Tibial artery (tissue), 4 donors: ENCODE data around the gene RALA.
A peak's percentile ranks its signal among the peaks of the same experiment; 100 is the strongest.

Experiments used
- DNase-seq, 2 donors: peaks; one replicate each; pipeline ENCODE4 v3.0.0-alpha.2; 2019
- H3K27ac ChIP-seq, 2 donors: fragments of 200-600 bp; sonication (generic) in 1 of 2; 1 replicate in 1 of 2; 2 replicates in 1 of 2; pipeline ENCODE4 v1.5.1; 2018 to 2019; ENCODE audit warnings: mild to moderate bottlenecking in 1 of 2
- H3K27me3 ChIP-seq, 2 donors: fragments of 200-600 bp; sonication (generic) in 1 of 2; one replicate each; pipeline versions ENCODE4 v1.5.1 to v1.6.0; 2016 to 2019
- H3K36me3 ChIP-seq, 3 donors: fragments of 200-600 bp; sonication (generic) in 2 of 3; one replicate each; pipeline ENCODE4 v1.5.1; 2016 to 2019; ENCODE audit warnings: mild to moderate bottlenecking in 2 of 3
- H3K4me1 ChIP-seq, 4 donors: fragments of 200-600 bp; sonication (generic) in 2 of 4; 1 replicate in 3 of 4; 2 replicates in 1 of 4; pipeline ENCODE4 v1.5.1; 2016 to 2019
- H3K4me3 ChIP-seq, 2 donors: fragments of 200-600 bp; sonication (generic) in 1 of 2; 1 replicate in 1 of 2; 2 replicates in 1 of 2; pipeline ENCODE4 v1.5.1; 2018 to 2019; ENCODE audit warnings: mild to moderate bottlenecking in 2 of 2
- H3K9me3 ChIP-seq, 3 donors: fragments of 200-600 bp; sonication (generic) in 1 of 3; one replicate each; pipeline ENCODE4 v1.5.1; 2016 to 2019
- intact Hi-C: fragments of 100-400 bp; cut with DNase I; formaldehyde crosslinking; loops from one replicate; pipeline ENCODE4 v1.15.0; 2023; ENCODE audit warnings: low total_unique reads
- TF ChIP-seq, protein P1 (sequence below), 2 experiments: fragments of 200-600 bp in 1 of 2; fragments of 450-650 bp in 1 of 2; IDR thresholded peaks; one replicate each; pipeline ENCODE4 v1.5.1; 2017 to 2019; ENCODE audit warnings: antibody characterized with exemption in 2 of 2, mild to moderate bottlenecking in 1 of 2, moderate library complexity in 1 of 2

RALA gene

DNA sequence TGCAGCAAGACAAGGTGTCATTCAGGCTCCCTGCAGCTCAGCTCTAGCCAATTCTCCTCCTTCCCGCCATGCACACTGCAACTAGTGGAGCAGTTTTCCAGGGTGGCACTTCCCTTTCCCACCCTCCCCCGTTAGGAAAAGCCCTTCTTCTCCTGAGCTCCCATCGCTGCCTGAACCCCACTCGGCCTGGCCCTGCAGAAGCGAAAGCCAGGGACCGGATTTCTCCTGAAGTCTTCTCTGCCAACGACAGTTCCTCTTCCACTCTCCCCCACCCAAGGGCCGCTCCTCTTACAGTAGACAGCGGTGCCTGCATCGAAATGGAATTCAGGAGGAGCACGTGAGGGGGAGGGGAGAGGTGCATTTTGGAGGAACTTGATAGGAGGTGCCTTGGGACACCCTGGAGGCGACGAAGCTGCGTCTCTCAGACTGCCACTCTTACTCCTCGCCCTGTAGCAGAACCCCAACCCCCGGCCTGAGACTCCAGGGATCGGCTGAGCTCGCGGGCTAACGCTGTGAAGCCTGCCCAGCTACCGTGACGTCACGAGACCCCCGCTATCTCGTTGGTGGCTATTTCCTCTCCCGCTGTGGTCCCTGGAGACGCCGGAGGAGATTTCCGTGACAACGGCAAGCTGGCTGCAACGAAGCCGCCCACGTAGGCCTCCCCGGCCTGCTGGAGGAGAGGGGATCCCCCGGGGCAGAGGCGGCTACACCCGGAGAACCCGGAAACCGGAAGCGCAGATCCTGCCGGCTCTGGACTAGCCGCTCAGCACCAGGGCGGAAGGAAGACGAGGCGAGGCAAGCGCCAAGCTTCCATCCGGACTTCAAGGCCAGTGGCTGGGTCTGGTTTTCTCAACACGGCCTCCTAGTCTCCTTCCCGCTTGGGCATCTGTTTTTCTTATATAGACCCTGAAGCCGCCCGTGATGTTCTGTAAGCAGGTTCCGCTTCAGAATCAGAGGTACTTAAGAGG is 109.7 kb downstream of the RALA start:
- Histone ChIP-seq H3K27me3 (no peaks in the 10 kb centered on the region), H3K4me1 (peaks cover 0 to 23% (median 17%) of the 10 kb centered on the region in 4 donors), H3K36me3 (no peaks in the 10 kb centered on the region), H3K4me3 (peak overlapping the region; percentile 60 to 69), H3K27ac (peak overlapping the region; percentile 78 to 79), H3K9me3 (no peaks in the 10 kb centered on the region)
- DNase-seq: peak; percentile 93 to 95
- TF ChIP-seq, protein P1, sequence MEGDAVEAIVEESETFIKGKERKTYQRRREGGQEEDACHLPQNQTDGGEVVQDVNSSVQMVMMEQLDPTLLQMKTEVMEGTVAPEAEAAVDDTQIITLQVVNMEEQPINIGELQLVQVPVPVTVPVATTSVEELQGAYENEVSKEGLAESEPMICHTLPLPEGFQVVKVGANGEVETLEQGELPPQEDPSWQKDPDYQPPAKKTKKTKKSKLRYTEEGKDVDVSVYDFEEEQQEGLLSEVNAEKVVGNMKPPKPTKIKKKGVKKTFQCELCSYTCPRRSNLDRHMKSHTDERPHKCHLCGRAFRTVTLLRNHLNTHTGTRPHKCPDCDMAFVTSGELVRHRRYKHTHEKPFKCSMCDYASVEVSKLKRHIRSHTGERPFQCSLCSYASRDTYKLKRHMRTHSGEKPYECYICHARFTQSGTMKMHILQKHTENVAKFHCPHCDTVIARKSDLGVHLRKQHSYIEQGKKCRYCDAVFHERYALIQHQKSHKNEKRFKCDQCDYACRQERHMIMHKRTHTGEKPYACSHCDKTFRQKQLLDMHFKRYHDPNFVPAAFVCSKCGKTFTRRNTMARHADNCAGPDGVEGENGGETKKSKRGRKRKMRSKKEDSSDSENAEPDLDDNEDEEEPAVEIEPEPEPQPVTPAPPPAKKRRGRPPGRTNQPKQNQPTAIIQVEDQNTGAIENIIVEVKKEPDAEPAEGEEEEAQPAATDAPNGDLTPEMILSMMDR (IDR thresholded peaks at IDR 0.05): peak in 1 of 2 experiments; percentile 6
- intact Hi-C loops: no loop called here

DNA sequence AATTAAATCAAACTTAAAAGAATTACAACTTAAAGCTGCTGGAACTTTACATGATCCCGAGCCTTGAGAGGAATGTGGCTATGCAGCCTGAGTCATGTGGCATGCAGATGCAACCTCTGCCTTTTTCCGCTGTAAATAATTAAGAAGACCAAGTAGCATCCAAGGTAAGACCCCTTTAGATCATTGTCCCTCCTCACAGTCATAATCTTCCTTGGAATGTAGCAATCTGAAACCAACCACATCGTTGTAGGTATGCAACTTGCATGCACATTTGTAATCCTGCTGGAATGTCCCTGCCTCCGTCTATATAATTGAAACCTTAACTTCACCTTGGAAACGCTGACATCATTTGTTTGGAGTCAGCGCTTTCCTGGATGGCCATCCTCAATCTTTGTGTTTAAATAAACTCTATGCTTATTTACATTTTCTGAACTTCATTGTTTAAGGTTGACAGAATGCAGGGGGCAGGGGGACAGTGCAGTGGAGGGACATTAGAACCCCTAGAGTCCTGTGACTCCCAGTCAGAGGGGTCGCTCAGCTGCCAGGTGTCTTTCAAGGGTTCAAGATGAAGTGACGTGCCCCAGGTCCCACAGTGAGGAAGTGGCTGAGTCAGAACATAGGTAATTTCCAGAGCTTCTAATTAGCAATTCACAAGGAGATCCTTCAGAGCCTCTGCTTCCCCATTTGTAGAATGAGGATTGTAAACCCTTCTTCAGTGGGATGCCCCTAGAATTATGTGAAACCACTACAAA is 110.7 kb downstream of the RALA start:
- H3K27ac ChIP-seq: peak overlapping the region; percentile 78 to 79
- H3K4me1 ChIP-seq: peaks cover 0 to 23% (median 17%) of the 10 kb centered on the region in 4 donors
- DNase-seq: no peak
- intact Hi-C loops: no loop called here
- TF ChIP-seq, protein P1 (IDR thresholded peaks at IDR 0.05): no peak
- no peaks in the 10 kb centered on the region for H3K9me3 ChIP-seq
- no peaks in the 10 kb centered on the region for H3K36me3 ChIP-seq
- no peaks in the 10 kb centered on the region for H3K27me3 ChIP-seq
- H3K4me3 ChIP-seq: peak overlapping the region; percentile 60 to 69

DNA sequence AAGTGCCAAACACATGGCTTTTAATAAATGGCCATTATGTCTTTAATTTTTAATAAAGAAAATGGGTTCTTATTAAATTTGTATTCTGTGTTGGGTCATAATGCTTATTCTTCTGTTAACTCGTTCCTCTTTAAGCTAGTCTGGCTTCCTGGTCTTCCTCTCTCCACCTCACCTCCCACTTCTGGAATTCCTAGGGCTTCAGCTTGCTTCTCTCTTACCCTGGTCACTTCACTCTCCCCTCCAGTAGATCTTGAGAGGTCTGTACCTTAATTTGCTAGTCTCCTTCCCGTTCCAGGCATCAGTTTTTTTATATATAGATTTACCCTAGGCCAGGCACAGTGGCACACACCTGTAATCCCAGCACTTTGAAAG is 111.2 kb downstream of the RALA start:
- intact Hi-C loops: no loop called here
- H3K27ac ChIP-seq: no peak overlapping the region
- H3K4me3 ChIP-seq: peak overlapping the region in 1 of 2 donors; percentile 69
- no peaks in the 10 kb centered on the region for H3K9me3 ChIP-seq
- DNase-seq: no peak
- no peaks in the 10 kb centered on the region for H3K27me3 ChIP-seq
- TF ChIP-seq, protein P1 (IDR thresholded peaks at IDR 0.05): no peak
- H3K36me3 ChIP-seq: no peaks in the 10 kb centered on the region
- H3K4me1 ChIP-seq: peaks cover 0 to 23% (median 17%) of the 10 kb centered on the region in 4 donors

DNA sequence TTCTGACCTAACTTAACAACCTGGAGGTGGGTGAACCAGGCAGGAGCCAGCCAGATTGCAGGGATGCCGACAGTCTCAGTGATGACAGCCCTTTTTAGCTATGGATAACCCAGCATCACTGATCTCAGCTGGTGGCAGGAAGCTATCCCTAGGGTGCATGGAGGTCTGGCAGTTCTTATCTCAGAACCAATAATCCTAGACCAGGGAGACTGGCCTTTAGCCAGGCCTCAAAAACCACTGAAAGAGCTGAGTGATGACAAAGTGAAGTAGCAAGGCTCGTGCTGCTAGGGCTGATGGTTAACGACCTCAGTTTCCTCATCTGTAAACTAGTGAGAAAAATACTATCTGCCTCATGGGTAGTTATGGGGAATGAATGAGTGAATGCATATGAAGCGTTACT is 112.5 kb downstream of the RALA start:
- Histone ChIP-seq H3K4me1 (peaks cover 0 to 23% (median 17%) of the 10 kb centered on the region in 4 donors), H3K27me3 (no peaks in the 10 kb centered on the region), H3K9me3 (no peaks in the 10 kb centered on the region), H3K4me3 (no peak overlapping the region), H3K36me3 (no peaks in the 10 kb centered on the region), H3K27ac (no peak overlapping the region)
- TF ChIP-seq, protein P1 (IDR thresholded peaks at IDR 0.05): no peak
- intact Hi-C loops: no loop called here
- no peak for DNase-seq

DNA sequence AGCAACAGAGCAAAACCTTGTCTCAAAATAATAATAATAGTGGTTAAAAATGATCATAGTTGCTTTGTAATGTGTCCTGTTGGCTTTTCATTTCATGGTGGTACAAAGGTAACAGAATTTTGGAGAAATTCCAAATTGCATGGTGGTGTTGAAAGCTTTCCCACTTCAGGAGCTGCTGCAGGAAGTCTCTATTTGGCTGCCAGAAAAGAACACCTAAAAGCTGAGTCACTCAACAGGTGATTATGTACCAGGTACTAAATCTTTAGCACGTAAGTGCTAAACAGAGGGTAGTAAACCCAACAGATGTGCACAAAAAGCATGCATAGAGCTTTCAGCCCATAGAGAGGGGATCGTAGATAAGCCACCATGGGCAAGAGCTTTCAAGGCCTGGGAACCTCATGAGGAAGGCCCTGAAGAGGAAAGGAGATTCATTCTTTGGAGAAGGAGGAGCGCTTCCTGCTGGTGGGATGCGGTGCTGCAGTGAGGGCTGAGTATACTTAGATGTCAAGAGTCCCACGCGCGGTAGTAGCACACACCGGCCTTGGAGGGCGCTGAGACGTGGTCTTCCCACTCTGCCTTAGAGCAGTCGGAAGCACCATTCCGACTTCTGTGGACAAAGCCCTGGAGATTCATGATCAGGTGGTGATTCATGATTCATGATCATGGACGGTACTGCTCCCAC is 118.7 kb downstream of the RALA start:
- no peak overlapping the region for H3K4me3 ChIP-seq
- intact Hi-C loops: no loop called here
- H3K4me1 ChIP-seq: no peaks in the 10 kb centered on the region
- H3K36me3 ChIP-seq: no peaks in the 10 kb centered on the region
- no peak for DNase-seq
- no peaks in the 10 kb centered on the region for H3K9me3 ChIP-seq
- TF ChIP-seq, protein P1 (IDR thresholded peaks at IDR 0.05): no peak
- H3K27me3 ChIP-seq: no peaks in the 10 kb centered on the region
- no peak overlapping the region for H3K27ac ChIP-seq
